Measurements from ENCODE around the gene PDZD2. TPM values are rescaled to one million over a fixed set of nuclear protein-coding genes. Genes with fewer than 3 reads are reported as not detected.
A peak's percentile ranks its signal among the peaks of the same experiment; 100 is the strongest.

Gene PDZD2
- total RNA-seq, 1 experiment from 2014 or later, result 0.37 TPM

DNA sequence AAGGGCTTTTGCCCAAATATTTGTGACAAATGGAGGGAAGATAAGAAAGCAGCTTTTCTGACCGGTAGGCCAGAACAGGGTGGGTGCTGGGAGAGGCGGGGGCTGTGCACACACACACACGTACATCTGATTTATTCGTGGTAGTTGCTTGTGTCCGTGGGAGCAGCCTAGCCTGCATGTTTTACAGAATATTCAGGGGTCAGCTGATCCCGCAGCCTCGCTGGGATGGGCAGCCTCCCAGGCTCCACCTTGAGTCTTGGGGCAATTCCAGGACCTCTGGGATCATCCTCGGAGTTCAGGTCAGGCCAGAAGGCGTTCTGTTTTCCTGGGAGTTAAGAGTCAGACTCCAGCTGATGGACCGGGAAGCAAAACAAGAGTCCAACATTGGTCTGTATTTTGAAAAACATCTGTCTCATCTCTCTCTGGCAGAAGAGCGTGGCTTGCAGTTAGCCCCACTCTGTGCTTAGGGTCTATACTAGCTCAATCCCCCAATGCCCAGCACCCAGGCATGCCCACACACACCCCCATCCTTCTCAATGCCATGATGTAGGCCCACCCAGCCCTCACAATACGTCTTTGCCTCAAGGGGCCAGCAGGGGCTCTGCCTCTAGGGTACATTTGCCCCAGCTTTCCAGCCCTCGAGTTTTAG, 324.6 kb downstream of the PDZD2 start (continued):
- no peak for TF ChIP-seq EZH2 (IDR thresholded peaks at IDR 0.05)
- no peak for TF ChIP-seq POLR2AphosphoS5 (IDR thresholded peaks at IDR 0.05; ENCODE audit: low read depth, low read length)
- no peak for TF ChIP-seq TCF7L2 (IDR thresholded peaks at IDR 0.05; ENCODE audit: borderline replicate concordance, extremely low read depth, insufficient read depth, insufficient read length)
- TF ChIP-seq FOSL1 (IDR thresholded peaks at IDR 0.05; ENCODE audit: low read depth), result no peak

DNA sequence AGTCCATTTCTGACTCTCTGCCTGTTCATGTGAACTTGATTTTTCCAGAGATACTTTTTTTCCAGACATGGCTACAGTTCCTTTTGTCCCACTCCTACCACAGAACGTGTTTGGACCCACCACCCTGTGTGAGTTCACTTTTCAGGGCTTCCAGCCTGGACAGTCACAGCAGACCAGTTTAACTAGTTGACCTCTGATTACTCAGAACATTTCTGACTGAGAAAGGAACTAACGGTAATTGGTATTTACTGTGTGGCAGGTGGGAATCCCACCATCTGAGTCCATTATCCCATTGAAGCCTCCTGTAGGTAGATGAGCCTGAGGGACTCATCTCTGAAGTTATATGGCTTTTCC, 325.1 kb downstream of the PDZD2 start:
- Histone ChIP-seq H3K79me2 (ENCODE audit: insufficient read depth, low read length) (no peaks in the 10 kb centered on the region), H3K4me1 (ENCODE audit: control insufficient read depth in 1 of 2, insufficient read depth in 2 of 2, low read length in 2 of 2) (peaks cover 21 to 26% of the 10 kb centered on the region in 2 experiments), H4K20me1 (ENCODE audit: insufficient read depth) (no peaks in the 10 kb centered on the region), H3K4me2 (ENCODE audit: low read length) (peak overlapping the region; percentile 43), H3K9ac (ENCODE audit: low read length) (no peak overlapping the region), H3K36me3 (ENCODE audit: control insufficient read depth in 1 of 2, insufficient read depth in 2 of 2, low read length in 2 of 2) (no peaks in the 10 kb centered on the region), H2AFZ (ENCODE audit: low read depth, low read length, poor library complexity, severe bottlenecking) (no peak overlapping the region), H3K27ac (ENCODE audit: low read depth, low read length) (peak overlapping the region; percentile 3; the same call in 1 of the 2 replicates), H3K9me2 (ENCODE audit: insufficient read depth) (no peaks in the 10 kb centered on the region), H3K4me3 (replicated peaks in 1 of 2; ENCODE audit: low read depth in 1 of 2, low read length in 2 of 2) (no peak overlapping the region), H3K9me3 (ENCODE audit: control insufficient read depth in 1 of 2, insufficient read depth in 1 of 2, low read depth in 1 of 2, low read length in 2 of 2) (no peaks in the 10 kb centered on the region), H3K27me3 (ENCODE audit: insufficient read depth, low read length) (no peaks in the 10 kb centered on the region)
- no peak for ATAC-seq
- no peak for DNase-seq (ENCODE audit: low read depth, low spot score)
- BruUV-seq (replicated peaks), result no TSS peak
- ChIA-PET CTCF (no interaction called here), POLR2A (no interaction called here), RAD21 (ENCODE audit: low non-redundant PET in 1 of 2, low total read pairs in 2 of 2, uncharacterized antibody in 2 of 2, unreplicated experiment in 2 of 2) (no interaction called here)
- TF ChIP-seq POLR2AphosphoS5 (IDR thresholded peaks at IDR 0.05; ENCODE audit: low read depth, low read length), result no peak
- TF ChIP-seq, protein P1, sequence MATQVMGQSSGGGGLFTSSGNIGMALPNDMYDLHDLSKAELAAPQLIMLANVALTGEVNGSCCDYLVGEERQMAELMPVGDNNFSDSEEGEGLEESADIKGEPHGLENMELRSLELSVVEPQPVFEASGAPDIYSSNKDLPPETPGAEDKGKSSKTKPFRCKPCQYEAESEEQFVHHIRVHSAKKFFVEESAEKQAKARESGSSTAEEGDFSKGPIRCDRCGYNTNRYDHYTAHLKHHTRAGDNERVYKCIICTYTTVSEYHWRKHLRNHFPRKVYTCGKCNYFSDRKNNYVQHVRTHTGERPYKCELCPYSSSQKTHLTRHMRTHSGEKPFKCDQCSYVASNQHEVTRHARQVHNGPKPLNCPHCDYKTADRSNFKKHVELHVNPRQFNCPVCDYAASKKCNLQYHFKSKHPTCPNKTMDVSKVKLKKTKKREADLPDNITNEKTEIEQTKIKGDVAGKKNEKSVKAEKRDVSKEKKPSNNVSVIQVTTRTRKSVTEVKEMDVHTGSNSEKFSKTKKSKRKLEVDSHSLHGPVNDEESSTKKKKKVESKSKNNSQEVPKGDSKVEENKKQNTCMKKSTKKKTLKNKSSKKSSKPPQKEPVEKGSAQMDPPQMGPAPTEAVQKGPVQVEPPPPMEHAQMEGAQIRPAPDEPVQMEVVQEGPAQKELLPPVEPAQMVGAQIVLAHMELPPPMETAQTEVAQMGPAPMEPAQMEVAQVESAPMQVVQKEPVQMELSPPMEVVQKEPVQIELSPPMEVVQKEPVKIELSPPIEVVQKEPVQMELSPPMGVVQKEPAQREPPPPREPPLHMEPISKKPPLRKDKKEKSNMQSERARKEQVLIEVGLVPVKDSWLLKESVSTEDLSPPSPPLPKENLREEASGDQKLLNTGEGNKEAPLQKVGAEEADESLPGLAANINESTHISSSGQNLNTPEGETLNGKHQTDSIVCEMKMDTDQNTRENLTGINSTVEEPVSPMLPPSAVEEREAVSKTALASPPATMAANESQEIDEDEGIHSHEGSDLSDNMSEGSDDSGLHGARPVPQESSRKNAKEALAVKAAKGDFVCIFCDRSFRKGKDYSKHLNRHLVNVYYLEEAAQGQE (IDR thresholded peaks at IDR 0.05; ENCODE audit: low read depth), result no peak
- no peak for TF ChIP-seq SRF (IDR thresholded peaks at IDR 0.05; ENCODE audit: low read depth)
- TF ChIP-seq YY1 (IDR thresholded peaks at IDR 0.05; ENCODE audit: extremely low read depth, insufficient replicate concordance, low read depth, low read length), result no peak
- no peak for TF ChIP-seq EGR1 (IDR thresholded peaks at IDR 0.05; ENCODE audit: low read depth)
- no peak for TF ChIP-seq ELF1 (IDR thresholded peaks at IDR 0.05; ENCODE audit: borderline replicate concordance, low read depth)
- no peak for TF ChIP-seq SIN3A (IDR thresholded peaks at IDR 0.05; ENCODE audit: low read depth)
- TF ChIP-seq, protein P2, sequence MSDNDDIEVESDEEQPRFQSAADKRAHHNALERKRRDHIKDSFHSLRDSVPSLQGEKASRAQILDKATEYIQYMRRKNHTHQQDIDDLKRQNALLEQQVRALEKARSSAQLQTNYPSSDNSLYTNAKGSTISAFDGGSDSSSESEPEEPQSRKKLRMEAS (IDR thresholded peaks at IDR 0.05), result no peak
- TF ChIP-seq TCF7L2 (IDR thresholded peaks at IDR 0.05; ENCODE audit: borderline replicate concordance, extremely low read depth, insufficient read depth, insufficient read length), result no peak
- no peak for TF ChIP-seq EZH2 (IDR thresholded peaks at IDR 0.05)
- TF ChIP-seq ZNF274 (IDR thresholded peaks at IDR 0.05; ENCODE audit: low read depth, low read length), result no peak
- TF ChIP-seq RAD21 (IDR thresholded peaks at IDR 0.05; ENCODE audit: low read depth), result no peak
- TF ChIP-seq JUND (IDR thresholded peaks at IDR 0.05), result no peak
- intact Hi-C loops (cut with micrococcal nuclease), result no loop called here
